Ammon's horn (tissue), 1 donor: ENCODE results near the gene PPP1R14C.

ENCODE experiments used
- DNase-seq: peaks from one replicate; pipeline ENCODE4 v3.0.0-alpha.2; 2016; ENCODE audit warnings: low spot score

PPP1R14C gene

GRCh38 chr6:150271501-150272263 is 128.8 kb downstream of the PPP1R14C start:
- no peak for DNase-seq

- DNase-seq: no peak
These were observed 129.6 kb downstream of the PPP1R14C start for GRCh38 chr6:150272264-150272975.

GRCh38 chr6:150272976-150273315 is 130.1 kb downstream of the PPP1R14C start:
- no peak for DNase-seq

GRCh38 chr6:150273457-150274309 is 130.8 kb downstream of the PPP1R14C start:
- no peak for DNase-seq

GRCh38 chr6:150275489-150275888 is 132.6 kb downstream of the PPP1R14C start:
- DNase-seq: no peak

GRCh38 chr6:150276168-150276936 is 133.5 kb downstream of the PPP1R14C start:
- no peak for DNase-seq

- peak; percentile 57 for DNase-seq
These were observed 134.3 kb downstream of the PPP1R14C start for GRCh38 chr6:150276937-150277742.

GRCh38 chr6:150279533-150279932 is 136.7 kb downstream of the PPP1R14C start:
- DNase-seq: no peak

- no peak for DNase-seq
These were observed 137.9 kb downstream of the PPP1R14C start for GRCh38 chr6:150280703-150281102.

- no peak for DNase-seq
These were observed 138.9 kb downstream of the PPP1R14C start for GRCh38 chr6:150281767-150282166.

- DNase-seq: no peak
These were observed 140.0 kb downstream of the PPP1R14C start for GRCh38 chr6:150282806-150283205.

GRCh38 chr6:150286460-150286859 is 143.6 kb downstream of the PPP1R14C start:
- no peak for DNase-seq

- DNase-seq: no peak
These were observed 144.1 kb downstream of the PPP1R14C start for GRCh38 chr6:150286912-150287311.

- no peak for DNase-seq
These were observed 145.6 kb downstream of the PPP1R14C start for GRCh38 chr6:150288456-150288855.

- DNase-seq: no peak
These were observed 146.7 kb downstream of the PPP1R14C start for GRCh38 chr6:150289454-150290071.

GRCh38 chr6:150290429-150290828 is 147.6 kb downstream of the PPP1R14C start:
- DNase-seq: peak; percentile 77

- DNase-seq: no peak
These were observed 149.3 kb downstream of the PPP1R14C start for GRCh38 chr6:150291968-150292710.

- DNase-seq: no peak
These were observed 150.2 kb downstream of the PPP1R14C start for GRCh38 chr6:150293019-150293418.

- peak; percentile 31 for DNase-seq
These were observed 150.8 kb downstream of the PPP1R14C start for GRCh38 chr6:150293423-150294173.
